Lung (tissue), 12 donors: ENCODE results near the gene ACTN4. TPM values are rescaled to one million over a fixed set of nuclear protein-coding genes. Genes with fewer than 3 reads are reported as not detected.

Experiments
- ATAC-seq: fragments of 200-7000 bp; cut with Tn5 transposase; one replicate; pipeline ENCODE4 v1.9.1; 2020; ENCODE audit warnings: moderate number of reproducible peaks; ENCODE audit not compliant: insufficient read depth, low FRiP score
- DNase-seq, 3 donors: peaks; one replicate each; pipeline ENCODE4 v3.0.0-alpha.2; 2013 to 2017
- H3K27ac ChIP-seq, 2 donors: one replicate each; pipeline ENCODE4 v1.5.1; 2013; ENCODE audit warnings: mild to moderate bottlenecking in 2 of 2, moderate library complexity in 2 of 2, control low read depth in 1 of 2, inconsistent platforms in 1 of 2, low read depth in 1 of 2, low read length in 1 of 2
- H3K27me3 ChIP-seq, 3 donors: one replicate each; pipeline ENCODE4 v1.5.1; 2013; ENCODE audit warnings: low read length in 2 of 3; ENCODE audit not compliant: control insufficient read depth in 3 of 3, insufficient read depth in 3 of 3
- H3K36me3 ChIP-seq, 4 donors: one replicate each; pipeline ENCODE4 v1.5.1; 2013; ENCODE audit warnings: low read length in 4 of 4, mild to moderate bottlenecking in 1 of 4, moderate library complexity in 1 of 4; ENCODE audit not compliant: control insufficient read depth in 4 of 4, insufficient read depth in 4 of 4
- H3K4me1 ChIP-seq, 5 donors: one replicate each; pipeline ENCODE4 v1.5.1; 2013; ENCODE audit warnings: low read length in 5 of 5, mild to moderate bottlenecking in 2 of 5, moderate library complexity in 1 of 5; ENCODE audit not compliant: control insufficient read depth in 5 of 5, insufficient read depth in 5 of 5
- H3K4me3 ChIP-seq: one replicate; pipeline ENCODE4 v1.5.1; 2013; ENCODE audit warnings: mild to moderate bottlenecking, control low read depth, moderate library complexity
- H3K9ac ChIP-seq, 2 donors: one replicate each; pipeline ENCODE4 v1.5.1; 2013; ENCODE audit warnings: low read length in 2 of 2, control low read depth in 1 of 2; ENCODE audit not compliant: insufficient read depth in 1 of 2
- H3K9me3 ChIP-seq, 4 donors: one replicate each; pipeline ENCODE4 v1.5.1; 2013; ENCODE audit warnings: low read length in 3 of 4, mild to moderate bottlenecking in 1 of 4, moderate library complexity in 1 of 4; ENCODE audit not compliant: control insufficient read depth in 4 of 4, insufficient read depth in 3 of 4
- WGBS, 2 donors: extraction: QIAGEN DNeasy Blood & Tissue Kit; methylation state at CpG; one replicate each; pipeline ENCODE4 v1.1.7; 2013; 5-methylcytosine and 5-hydroxymethylcytosine counted together
- polyA plus RNA-seq, 2 donors: library from polyadenylated mRNA; stranded (reverse); fragments of 200-250 nt; gene quantifications; one replicate each; pipeline ENCODE4 v1.2.1, GENCODE V29; 2013
- total RNA-seq, 2 donors: library from RNA; depleted of rRNA in 1 of 2; stranded (reverse); fragments of >200 nt in 1 of 2; gene quantifications; one replicate each; pipeline ENCODE4 v1.2.1, GENCODE V29; 2014 to 2021
- TF ChIP-seq, protein P1 (sequence below): IDR thresholded peaks from 2 replicates; pipeline ENCODE4 v1.5.1; 2012; ENCODE audit warnings: mild to moderate bottlenecking; ENCODE audit errors: control extremely low read depth, extremely low read depth
- donor health status: control.
- donor health status: control.
- donor health status: Bipolar disorder and iron deficiency.
- donor health status: healthy.
- donor health status: DM: yes; HTN: yes; CAD: no.

The ACTN4 gene
- total and polyA plus RNA-seq, 4 donors = 229 to 552 (median 367) TPM

GRCh38 chr19:38725469-38726283 lies 78.2 kb downstream of the ACTN4 start:
- Histone ChIP-seq H3K4me1 (peaks cover 0 to 19% (median 0%) of the 10 kb centered on the region in 5 donors), H3K36me3 (peaks cover 16 to 90% (median 37%) of the 10 kb centered on the region in 4 donors), H3K27ac (peak overlapping the region in 1 of 2 donors; percentile 12), H3K9ac (no peak overlapping the region), H3K27me3 (no peaks in the 10 kb centered on the region), H3K9me3 (no peaks in the 10 kb centered on the region), H3K4me3 (no peak overlapping the region)
- TF ChIP-seq, protein P1, sequence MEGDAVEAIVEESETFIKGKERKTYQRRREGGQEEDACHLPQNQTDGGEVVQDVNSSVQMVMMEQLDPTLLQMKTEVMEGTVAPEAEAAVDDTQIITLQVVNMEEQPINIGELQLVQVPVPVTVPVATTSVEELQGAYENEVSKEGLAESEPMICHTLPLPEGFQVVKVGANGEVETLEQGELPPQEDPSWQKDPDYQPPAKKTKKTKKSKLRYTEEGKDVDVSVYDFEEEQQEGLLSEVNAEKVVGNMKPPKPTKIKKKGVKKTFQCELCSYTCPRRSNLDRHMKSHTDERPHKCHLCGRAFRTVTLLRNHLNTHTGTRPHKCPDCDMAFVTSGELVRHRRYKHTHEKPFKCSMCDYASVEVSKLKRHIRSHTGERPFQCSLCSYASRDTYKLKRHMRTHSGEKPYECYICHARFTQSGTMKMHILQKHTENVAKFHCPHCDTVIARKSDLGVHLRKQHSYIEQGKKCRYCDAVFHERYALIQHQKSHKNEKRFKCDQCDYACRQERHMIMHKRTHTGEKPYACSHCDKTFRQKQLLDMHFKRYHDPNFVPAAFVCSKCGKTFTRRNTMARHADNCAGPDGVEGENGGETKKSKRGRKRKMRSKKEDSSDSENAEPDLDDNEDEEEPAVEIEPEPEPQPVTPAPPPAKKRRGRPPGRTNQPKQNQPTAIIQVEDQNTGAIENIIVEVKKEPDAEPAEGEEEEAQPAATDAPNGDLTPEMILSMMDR = no peak
- 94 to 96% methylated on average over 21 of the region's 21 CpGs for WGBS, 2 donors
- no peak for ATAC-seq
- DNase-seq = no peak

DNA sequence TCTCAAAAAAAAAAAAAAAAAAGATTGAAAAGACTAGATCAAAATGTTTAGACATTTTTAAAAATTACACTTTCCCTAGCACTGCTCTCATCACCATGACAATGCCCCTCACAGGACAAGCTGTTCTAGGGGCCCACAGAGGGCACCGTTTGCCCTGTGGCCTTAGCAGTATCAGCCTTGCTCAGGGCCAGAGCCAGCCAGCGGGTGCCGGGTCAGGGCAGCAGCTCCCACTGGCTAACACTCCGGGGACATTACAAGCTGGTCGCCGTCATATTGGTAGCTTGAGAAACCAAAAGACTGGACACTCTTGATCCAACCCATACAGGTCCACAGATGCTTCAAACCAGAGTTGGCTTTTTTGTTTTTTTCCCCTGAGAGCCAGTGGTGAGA lies 78.8 kb downstream of the ACTN4 start:
- TF ChIP-seq, protein P1 = no peak
- no peak for DNase-seq
- Histone ChIP-seq H3K27me3 (no peaks in the 10 kb centered on the region), H3K27ac (peak overlapping the region in 1 of 2 donors; percentile 40), H3K4me3 (no peak overlapping the region), H3K4me1 (peaks cover 0 to 13% (median 0%) of the 10 kb centered on the region in 5 donors), H3K36me3 (peaks cover 17 to 90% (median 38%) of the 10 kb centered on the region in 4 donors), H3K9me3 (no peaks in the 10 kb centered on the region), H3K9ac (no peak overlapping the region)
- 89 to 97% methylated on average over 6 of the region's 6 CpGs for WGBS, 2 donors
- no peak for ATAC-seq

DNA sequence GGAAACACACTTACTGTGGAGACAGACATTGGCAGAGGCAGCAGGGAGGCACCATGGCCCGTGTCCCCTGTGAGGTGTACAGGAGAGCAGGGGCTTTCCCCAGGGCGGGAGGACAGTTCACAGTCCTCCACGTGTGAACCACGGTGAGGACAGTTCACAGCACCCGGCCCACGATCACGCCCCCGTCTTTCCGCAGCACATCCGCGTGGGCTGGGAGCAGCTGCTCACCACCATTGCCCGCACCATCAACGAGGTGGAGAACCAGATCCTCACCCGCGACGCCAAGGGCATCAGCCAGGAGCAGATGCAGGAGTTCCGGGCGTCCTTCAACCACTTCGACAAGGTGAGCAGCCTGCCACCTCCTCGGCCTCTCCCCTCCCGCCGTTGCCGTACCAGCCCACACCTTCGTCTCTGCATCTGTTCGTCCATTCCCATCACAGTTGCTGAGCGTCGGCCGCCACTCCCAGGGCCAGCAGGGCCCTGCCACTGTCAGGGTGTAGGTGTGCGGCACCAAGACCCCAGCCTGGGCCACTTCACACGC lies 79.4 kb downstream of the ACTN4 start:
- Histone ChIP-seq H3K4me1 (peaks cover 0 to 9% (median 0%) of the 10 kb centered on the region in 5 donors), H3K4me3 (no peak overlapping the region), H3K27ac (peak overlapping the region in 1 of 2 donors; percentile 40), H3K27me3 (no peaks in the 10 kb centered on the region), H3K36me3 (peaks cover 15 to 84% (median 37%) of the 10 kb centered on the region in 4 donors), H3K9me3 (no peaks in the 10 kb centered on the region), H3K9ac (no peak overlapping the region)
- 85 to 87% methylated on average over 30 of the region's 30 CpGs for WGBS, 2 donors
- TF ChIP-seq, protein P1 = no peak
- ATAC-seq (no peak), DNase-seq (no peak)
